ENCODE results near the gene GGACT. TPM values are rescaled to one million over a fixed set of nuclear protein-coding genes. Genes with fewer than 3 reads are reported as not detected.

The GGACT gene
- total RNA-seq: 8.7 and 9.2 TPM in 2 replicates

DNA sequence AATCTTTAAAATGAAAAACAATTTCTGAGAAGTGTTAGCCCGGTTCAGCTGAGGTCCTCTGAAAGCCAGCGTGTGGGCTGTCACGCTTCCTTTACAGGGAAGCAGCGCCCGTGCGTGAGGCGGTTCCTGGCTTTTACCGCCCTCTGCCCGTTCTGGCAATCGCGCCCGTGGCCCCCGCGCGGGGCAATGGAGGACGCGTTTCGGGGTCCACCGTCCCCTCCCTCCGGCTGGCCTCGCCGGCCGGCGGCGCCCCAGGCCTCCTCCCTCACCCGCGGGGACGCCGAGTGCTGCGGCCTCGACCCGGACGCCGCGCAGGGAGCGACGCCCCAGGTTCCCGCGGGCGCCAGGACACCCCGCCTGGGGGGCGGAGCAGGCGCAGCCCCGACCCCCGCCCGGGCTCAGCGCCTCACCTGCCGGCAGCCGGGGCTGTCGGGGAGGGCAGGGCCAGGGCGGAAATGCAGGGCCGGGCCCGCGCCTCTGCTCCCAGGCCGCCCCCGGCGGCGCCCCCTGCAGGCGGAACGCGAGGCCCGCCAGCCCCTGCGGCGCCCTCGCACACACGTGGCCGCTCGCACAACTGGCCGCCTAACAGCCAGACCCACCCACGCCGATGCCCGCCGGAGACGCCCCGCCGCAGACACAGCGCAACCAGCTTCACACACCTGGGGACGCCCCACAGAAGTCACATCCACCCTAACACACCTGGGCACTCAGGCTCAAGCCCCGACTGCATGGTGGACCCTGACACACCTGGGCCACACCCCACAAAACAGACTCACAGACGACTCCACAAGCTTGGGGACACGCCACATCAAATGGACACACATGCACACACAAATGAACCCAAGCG lies at the start of gene GGACT:
TSS of gene GGACT (minus strand) at position 459 of the 847 bp plus-strand sequence. CDS start 56,198 bp downstream, outside the sequence.

Other genes with a start within 250 kb of the GGACT start
- gene TMTC4, start 86.0 kb upstream of the GGACT start, total RNA-seq: 17.1 and 23.7 TPM in 2 replicates

All from nasal cavity respiratory epithelium epithelial cell of viscerocranial mucosa (primary cell).